CD1c-positive myeloid dendritic cell (primary cell): Measurements from ENCODE around the gene ZNRF3.
"Not testable (repeated sequence)": the region's sequence is repeated elsewhere in the genome, so short reads cannot be mapped to it uniquely, and the experiment has no call there.

Source experiments
- DNase-seq: peaks from one replicate; pipeline ENCODE4 v3.0.0-alpha.2; 2016; ENCODE audit errors: extremely low spot score

ZNRF3 gene

DNA sequence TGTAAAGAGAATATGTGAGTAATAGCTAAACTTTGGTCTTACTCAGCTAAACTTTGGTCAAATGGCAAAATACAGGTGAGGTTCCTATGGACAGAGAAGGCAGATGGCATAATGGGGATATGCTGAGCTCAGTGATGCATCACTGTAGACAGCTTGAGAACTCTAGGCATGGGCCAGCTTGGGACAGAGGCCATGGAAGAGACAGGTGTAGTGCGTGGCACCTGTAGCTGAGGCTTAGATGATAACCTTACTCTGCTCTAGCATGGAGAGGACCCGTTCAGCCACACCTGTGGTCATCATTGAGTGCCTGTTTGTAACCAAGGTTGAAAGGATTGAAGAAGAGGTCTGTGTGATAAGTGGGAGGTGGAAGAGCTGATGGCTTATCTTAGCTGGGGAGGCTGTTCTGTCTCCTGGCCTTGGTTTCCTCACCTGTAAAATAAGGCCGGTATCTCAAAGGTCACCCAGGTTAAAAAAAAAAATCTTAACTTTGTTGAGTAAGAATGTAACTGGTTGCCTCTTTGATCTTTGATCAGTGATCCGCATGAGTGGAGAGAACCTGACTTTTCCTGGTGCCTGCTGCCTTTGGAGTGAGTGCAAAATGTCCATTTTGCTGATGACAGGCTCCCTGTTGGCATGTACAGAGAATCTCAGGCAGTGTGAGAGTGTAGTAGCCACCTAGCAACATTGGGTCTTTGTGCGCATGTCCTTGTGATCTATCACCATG lies 48.6 kb downstream of the ZNRF3 start:
- DNase-seq: no peak

DNA sequence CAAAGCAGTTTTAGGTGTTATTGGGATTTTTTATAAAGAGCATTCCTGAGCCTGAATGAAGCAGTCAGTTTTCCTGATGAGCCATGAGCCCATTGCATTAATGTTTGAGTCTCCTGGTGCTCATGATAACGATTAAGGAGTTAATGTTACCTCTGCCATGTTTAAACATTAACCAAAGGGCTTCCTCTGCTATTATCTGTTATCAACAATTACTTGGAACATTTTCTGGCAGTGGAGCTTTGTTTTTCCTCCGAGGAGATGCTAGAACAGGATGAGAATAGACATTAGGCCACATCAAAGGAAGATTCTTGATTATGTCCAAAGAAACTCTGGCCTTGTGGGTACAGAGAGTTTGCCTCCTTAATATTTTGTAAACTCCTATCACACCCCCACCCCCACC lies 49.9 kb downstream of the ZNRF3 start:
- DNase-seq: no peak

DNA sequence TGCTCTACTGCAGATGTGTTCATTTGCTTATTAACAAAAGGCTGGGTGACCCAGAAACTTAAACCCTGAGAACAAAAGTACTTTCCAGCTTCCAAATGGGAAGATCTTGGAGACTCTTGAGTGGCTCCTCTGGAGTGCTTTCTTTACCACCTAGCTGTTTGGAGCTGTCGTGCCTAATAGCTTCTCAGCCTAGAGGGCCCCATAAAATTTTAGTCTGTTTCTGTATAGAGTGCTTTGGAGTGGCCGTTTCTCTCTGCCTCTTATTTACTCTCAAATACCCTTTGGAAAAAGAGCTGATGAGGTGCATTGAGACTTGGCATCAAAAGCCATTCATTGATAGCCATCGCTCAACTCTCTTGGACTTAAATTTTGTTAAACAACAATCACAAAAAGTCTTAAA lies 50.7 kb downstream of the ZNRF3 start:
- DNase-seq: no peak

DNA sequence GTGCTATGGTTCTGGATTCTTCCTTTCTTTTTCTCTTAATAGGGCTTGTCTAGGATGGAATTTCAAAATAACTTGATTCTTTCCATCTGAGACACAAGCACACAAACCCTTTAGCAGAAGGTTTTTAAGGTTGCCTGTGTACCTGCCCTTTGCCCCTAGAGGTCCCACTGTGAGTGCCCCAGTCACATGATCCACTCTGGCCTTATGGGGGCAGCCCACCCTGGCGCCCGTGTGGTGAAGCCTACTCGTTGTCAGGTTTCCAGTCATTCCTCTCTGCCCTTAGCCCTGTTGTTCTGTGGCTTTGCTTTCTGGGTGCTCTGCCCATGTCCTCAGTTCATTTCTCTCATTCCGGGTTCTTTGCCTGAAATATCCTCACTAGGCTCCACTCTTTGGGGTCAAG lies 51.8 kb downstream of the ZNRF3 start:
- no peak for DNase-seq

DNA sequence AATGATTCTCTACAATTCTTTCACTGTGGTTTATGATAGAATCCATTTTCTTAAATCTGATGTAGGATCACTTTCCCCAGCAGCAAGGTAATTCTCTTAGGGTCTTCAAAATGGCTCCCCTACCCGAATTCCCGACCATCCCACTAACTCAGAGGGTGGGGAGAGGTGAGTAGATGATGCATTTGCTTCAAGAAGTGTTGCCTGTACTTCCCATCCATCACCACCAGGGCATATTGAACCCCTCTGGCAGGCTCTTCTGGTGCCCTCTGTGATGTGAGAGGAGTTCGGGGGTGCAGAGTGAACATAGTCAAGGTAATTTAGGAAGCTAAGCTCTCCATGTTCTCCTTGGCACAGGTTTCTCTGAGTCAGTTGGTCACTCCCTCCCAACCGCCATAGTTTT lies 52.3 kb downstream of the ZNRF3 start:
- DNase-seq: no peak

DNA sequence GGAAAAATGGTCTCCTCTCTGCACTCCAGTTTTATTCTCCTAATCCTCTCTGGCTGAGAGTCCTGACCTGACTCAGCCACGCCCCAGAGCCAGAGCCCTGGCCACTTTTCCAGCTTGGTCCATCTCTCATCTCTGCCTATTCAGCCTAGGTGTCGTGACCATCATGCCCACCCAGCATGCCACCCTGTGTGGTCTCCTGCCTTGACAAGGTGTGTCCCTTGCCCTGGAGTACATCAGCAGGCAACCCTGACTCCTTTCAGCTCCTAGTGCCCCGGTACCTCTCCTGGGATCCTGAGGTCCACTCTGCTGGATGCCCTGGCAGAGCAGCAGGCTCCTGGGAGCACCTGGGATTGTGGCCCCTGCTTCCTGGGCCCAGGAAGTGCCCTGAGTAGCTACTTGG lies 52.8 kb downstream of the ZNRF3 start:
- no peak for DNase-seq

DNA sequence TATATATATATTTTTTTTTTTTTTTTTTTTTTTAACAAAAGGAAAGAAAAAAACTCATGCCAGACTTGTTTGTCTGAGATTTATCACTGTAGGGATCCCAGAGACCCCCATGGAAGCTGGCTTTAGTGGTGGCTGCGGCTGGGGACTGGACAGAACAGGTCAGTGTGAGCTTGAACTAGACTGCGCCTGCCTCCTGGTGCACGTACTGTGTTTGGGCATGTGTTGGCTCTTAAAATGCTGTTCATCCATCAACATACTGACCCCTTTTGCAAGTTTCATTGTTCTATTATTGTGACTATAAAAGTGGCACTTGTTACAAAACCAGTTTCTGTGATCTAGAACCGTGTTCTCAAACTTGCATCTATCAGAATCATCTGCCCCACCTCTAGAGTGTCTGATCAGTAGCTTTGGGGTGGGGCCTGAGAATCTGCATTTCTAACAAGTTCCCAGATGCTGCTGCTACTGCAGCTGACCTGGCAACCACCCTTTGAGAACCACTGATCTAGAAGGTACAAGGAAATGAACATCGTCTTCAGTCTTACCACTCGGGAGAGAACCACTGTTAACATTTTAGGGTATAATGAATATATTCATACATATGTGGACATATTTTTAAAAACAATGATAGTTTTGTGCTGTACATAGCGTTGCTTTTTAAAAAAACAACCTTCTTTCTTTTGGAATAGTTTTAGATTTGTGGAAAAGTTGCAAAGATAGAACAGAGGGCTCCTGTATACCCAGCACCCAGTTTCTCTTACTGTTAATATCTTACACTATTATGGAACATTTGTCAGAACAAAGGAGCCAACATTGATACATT lies 54.0 kb downstream of the ZNRF3 start:
- no peak for DNase-seq

DNA sequence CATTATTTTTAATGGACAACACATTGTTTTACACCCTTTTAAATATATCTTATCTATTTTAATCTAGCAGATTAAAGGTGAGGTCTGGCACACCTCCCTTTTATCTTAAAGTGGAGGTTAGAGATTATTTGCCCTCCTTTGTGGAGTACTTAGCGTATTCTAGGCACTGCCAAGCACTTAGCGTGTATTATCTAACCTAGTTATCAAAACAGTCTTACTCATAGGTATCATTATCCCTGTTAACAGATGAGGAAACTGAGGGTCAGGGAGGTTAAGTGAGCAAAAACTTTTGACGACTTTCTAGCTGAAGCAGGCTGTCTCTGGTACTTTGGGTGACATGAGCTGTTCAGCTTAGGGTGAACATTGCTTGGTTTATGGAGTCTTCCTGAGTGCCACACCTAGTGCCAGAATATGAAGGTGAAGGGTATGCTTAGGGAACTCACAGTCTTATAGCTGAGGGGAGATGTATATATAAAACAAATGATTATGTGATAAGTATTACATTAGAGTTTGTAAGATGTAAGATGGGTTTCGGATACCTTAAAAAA lies 55.0 kb downstream of the ZNRF3 start:
- no peak for DNase-seq

DNA sequence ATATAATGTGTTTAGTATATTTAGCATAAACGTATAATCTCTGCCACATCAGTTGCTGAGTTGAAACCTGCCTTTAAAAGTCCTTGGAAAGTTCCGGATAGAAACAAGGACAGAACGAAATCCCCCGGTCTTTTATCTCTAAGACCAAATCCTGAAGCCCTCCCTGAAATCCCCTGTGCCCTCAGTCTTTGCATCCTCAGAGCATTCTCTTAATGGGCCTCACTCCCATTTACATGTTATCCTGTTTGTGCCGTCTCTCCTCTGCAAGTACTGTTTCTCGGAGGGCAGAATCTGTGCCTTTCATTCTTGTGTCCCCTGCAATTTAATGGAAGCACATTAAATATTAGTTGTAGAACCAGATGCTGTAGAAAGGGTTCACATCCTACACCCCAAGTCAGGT lies 56.0 kb downstream of the ZNRF3 start:
- DNase-seq: no peak

DNA sequence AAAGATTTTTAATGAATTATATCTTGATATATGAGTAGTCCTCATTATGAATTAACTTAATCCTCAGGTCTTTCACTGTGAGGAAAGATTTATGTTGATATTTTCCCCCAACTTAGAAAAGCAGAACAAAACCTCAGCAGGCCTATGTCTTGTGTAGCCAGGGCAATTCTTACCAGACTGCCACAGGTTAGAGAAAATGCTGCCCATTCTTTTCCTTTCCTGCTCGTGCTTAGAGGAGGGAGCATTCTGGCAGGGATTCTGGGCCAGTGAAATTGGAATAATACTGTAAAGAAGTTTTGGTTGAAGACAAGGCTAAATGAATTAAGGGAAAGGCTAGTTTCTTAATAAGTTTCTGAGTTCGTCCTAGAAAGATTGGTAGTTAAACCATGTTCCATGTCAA lies 56.6 kb downstream of the ZNRF3 start:
- no peak for DNase-seq

DNA sequence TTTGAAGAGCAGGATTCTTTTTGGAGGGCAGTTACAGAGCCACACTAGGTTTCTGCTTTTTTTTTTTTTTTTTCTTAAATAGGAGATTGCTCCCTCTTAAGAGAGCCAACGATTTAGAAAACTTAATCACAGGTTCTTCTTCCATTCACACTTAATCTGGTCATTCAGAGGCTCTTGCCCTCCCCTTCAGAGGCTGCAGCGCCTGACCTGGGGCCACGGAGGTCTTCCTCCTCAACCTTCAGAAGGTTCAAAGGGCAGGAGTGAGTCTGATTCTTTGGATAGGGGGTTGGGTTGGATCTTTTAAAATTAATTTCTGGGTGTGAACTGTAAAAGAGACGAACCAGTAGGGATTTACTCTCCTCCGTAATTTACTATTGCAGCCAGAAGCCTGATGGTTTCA lies 57.1 kb downstream of the ZNRF3 start:
- no peak for DNase-seq

DNA sequence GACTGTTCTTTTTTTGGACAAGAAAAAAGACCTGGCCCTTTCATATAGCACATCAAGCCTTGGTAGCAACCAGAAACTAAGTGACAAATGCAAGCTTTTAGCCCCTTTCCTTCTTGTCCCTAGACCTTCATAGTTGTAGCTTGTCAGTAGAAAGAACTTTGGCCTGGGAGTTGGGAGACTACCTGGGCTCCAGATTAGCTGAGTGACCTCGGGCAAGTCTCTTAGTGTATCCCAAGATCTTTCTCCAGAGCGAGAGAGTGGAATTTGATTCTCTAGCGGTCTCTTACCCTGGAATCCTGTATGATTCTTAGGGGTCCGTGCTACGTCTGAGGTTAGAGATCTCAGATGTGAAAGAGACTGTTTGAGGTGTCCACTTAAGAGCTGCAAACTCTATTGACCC lies 59.0 kb downstream of the ZNRF3 start:
- no peak for DNase-seq

DNA sequence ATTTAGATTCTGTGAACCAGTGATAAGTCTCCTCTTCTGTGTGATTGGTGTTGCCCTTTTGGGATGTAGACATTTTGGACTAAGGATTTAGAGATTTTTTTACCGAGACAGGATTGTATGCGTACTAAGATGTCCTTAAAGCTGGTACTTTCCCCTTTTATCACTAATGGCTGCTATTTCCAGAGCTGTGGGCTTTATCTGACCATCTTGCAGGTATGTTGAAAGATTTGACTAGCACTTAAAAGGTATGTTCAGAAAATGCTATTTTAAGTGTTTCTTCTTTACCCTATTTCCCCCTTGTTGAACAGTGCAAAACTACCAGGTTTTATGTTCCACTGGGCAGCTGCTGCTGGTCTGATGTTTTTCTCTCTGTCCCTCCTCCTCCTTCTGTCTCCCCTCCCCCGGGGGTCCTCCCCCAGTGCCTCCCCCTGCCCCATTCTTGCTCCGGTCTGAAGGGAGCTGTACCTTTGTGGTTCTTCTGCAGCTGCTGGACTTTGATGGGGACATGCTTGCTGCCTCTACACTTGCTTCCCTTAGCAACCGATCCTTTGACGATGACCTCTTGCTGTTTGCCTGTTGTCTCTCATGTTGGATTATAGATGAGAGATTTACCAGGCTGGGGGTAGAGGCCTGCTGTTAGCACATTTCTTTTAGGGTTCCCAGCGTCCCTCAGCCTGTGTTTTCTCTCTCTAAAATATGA lies 59.6 kb downstream of the ZNRF3 start:
- no peak for DNase-seq

DNA sequence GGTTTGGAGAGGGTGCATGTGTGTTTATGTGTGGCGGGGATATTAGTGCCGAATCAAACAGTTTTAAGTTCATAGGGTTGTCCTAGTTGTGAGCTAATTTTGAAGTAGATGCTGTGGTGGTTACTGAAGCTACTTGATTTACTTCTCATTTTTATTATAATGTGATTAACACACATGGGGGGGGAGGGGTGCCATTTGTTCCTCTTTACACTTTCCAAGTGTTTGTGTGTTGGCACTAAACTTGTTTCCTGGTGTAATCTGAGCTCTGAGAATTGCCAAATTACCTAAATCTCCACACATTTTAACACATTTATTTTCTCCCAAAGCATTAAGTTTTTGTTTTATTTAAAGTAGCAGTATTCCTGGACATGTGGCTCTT lies 60.1 kb downstream of the ZNRF3 start:
- peak; percentile 50 for DNase-seq

DNA sequence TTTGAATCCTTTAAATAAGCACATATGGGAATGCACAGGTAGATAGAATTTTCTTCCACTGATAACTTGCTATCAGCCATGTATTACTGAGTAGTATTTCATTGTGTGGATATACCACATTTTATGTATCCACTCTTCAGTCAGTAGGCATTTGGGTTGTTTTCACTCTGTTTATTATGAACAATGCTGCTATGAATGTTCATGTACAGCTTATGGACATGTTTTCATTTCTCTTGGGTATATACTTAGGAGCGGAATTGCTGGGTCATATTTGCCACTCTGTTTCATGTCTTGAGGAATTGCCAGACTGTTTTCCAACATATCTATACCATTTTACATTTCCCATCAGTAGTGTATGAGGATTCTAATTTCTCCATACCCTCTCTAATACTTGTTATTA lies 63.8 kb downstream of the ZNRF3 start:
- DNase-seq: no peak

DNA sequence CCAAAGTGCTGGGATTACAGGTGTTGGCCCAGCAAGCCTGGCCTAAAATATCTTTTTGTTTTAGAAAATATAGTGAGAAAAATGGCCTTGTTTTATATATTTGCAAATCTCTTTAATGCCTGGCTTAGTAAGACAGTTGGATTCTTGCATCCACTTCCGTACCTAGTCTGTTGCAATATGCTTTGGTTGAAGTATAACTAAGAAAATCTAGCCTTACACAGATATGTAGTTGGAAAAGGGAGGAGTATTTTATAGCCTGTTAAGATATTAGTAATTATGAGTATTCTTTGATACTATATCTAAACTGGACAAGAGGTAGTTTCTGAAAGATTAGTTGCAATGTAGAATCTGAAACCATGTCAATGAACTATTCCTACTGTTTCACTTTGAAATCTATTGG lies 65.1 kb downstream of the ZNRF3 start:
- DNase-seq: no peak

DNA sequence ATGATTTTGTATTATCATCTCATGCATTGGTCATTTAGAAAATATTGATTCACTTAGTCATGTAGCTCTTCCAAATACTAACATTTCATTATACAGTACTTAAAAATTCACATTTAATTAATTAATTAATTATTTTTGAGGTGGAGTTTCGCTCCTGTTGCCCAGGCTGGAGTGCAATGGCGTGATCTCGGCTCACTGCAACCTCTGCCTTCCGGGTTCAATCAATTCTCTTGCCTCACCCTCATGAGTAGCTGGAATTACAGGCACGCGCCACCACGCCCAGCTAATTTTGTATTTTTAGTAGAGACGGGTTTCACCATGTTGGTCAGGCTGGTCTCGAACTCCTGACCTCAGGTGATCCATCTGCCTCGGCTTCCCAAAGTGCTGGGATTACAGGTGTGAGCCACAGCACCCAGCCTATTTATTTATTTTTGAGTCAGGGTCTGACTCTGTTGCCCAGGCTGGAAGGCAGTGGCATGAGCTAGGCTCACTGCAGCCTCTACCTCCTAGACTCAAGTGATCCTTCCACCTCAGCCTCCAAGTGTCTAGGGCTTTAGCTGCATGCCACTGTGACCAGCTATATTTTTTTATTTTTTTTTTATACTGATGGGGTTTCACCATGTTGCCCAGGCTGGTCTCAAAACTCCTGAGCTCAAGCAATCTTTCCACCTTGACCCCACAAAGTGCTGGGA lies 65.6 kb downstream of the ZNRF3 start:
- DNase-seq: not testable (repeated sequence)

DNA sequence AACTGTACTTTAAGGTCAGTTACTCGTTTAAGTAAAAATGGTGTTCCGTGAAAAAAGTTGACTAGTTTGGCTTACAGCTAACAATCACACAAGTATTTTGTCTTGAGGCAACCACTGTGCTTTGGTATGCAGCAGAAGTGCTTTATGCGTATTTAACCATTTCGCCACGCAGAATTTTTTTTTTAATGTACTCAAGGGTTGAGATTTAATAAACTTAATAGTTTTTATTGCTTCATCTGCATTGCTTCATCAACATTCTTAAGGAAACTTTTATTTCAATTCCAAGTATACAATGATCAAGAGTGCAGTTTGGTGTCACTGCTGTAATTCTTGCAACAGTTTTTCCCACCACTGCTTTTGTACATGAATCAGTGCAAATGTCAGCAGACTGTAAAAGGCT lies 66.4 kb downstream of the ZNRF3 start:
- no peak for DNase-seq

DNA sequence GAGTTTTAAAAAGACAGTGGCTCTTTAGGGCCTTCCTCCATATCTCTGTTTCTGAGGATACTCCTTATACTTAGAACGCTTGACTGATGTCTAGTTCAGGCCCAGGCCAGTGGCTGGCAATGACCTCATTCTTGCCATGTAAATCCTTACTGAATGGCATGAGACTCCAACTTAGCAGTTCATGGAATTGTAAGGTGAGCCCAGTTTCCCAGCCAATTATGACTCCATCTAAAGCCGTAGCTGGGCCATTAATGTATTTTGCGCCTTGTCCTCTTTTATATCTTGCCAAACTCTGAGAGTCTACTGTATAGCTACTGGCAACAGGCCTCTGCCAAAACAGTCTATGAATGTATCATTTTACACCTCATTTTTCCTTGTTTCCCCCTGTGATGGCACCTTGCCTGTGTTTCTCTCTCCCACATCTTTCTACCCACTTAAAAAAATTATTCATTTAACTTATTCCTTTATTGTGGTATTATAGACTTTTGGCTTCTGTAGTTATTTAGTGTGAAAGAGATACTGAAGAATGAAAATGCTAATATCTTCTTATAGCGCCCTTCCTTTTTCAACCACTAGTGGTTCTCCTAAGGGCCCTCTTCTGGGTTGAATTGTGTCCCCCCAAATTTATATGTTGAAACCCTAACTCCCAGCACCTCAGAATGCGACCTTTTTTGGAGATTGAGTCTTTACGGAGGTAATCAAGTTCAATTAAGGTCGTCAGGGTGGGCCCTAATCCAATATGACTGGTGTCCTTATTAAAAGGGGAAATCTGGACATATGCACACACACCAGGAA lies 67.4 kb downstream of the ZNRF3 start:
- DNase-seq: no peak

DNA sequence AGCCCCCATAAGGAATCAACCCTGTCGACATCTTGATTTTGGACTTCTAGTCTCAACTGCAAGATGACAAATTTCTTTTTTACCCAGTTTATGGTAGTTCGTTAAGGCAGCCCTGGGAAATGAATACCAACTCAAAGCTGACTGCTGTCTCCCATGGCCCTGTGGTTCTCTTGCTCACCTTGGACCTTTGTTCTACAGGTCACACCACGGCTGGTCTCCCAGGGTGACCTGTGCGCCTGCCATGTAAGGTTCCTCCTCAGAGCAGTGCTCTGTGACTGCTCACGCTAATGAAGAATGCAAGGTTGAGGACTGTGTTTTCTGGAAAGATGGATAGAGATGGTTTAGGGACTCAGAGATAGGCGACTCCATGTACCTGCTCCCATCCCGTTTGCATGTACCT lies 68.2 kb downstream of the ZNRF3 start:
- no peak for DNase-seq

DNA sequence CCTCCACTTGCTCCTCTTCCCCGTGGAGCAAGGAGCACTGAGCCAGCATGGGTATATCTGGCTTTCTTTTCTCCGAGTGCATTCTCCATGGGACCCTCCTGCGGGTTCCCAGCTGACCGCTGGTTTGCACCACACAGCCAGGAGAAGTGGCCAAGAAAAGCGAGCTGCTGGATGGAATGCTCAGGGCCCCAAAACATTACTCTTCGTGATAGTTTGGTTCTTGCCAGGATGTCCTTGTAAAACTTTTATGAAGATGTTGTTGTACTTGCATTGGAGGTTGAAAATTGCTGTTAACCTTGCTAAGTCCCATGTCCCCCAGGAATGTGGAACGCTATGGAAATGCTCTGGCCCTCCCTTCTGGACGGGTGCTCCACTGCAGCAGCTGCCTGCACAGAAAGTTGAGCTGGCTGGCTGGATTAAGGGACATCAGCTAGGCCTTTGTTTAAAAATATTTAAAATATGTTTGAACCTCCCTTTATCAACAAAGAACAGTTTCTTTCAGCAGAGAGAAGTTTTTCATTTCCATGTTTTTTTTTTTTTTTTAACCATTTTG lies 68.7 kb downstream of the ZNRF3 start:
- no peak for DNase-seq
